ENCODE results near the gene OR6J1.
"Not testable (repeated sequence)": the region's sequence is repeated elsewhere in the genome, so short reads cannot be mapped to it uniquely, and the experiment has no call there.

OR6J1 gene

DNA sequence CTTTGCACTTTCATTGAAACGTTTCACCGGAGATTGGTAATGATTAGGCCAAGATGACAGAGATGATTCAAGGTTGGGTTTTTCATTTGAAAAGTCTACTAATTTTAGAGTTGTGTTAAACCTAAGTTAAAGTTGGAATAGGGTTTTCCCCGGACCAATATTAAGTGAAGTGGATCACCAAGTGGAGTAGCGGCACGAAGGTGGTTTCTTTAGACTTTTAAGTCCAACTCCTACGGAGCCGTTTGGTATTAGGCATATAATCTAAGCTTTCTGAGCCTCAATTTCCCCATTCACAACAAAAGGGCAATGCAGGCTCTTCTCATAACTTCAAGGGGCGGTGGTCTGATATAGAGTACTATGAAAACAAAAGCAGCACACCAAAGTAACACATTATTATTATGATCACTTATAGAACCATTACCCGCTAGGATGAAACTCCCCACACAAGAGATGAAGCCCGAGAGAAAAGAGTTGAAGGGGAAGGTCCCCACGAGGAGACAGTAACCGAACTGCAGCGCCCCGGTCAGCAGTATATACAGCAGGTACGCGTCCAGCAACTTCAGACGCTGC lies 55.5 kb downstream of the OR6J1 start:
- peak overlapping the region; percentile 97 for H3K4me3 ChIP-seq (ENCODE audit: low read length)
- TF ChIP-seq, protein P1, sequence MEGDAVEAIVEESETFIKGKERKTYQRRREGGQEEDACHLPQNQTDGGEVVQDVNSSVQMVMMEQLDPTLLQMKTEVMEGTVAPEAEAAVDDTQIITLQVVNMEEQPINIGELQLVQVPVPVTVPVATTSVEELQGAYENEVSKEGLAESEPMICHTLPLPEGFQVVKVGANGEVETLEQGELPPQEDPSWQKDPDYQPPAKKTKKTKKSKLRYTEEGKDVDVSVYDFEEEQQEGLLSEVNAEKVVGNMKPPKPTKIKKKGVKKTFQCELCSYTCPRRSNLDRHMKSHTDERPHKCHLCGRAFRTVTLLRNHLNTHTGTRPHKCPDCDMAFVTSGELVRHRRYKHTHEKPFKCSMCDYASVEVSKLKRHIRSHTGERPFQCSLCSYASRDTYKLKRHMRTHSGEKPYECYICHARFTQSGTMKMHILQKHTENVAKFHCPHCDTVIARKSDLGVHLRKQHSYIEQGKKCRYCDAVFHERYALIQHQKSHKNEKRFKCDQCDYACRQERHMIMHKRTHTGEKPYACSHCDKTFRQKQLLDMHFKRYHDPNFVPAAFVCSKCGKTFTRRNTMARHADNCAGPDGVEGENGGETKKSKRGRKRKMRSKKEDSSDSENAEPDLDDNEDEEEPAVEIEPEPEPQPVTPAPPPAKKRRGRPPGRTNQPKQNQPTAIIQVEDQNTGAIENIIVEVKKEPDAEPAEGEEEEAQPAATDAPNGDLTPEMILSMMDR (conservative IDR thresholded peaks at IDR 0.05; ENCODE audit: low read length), result no peak
- no peak for DNase-seq (ENCODE audit: low read depth)

DNA sequence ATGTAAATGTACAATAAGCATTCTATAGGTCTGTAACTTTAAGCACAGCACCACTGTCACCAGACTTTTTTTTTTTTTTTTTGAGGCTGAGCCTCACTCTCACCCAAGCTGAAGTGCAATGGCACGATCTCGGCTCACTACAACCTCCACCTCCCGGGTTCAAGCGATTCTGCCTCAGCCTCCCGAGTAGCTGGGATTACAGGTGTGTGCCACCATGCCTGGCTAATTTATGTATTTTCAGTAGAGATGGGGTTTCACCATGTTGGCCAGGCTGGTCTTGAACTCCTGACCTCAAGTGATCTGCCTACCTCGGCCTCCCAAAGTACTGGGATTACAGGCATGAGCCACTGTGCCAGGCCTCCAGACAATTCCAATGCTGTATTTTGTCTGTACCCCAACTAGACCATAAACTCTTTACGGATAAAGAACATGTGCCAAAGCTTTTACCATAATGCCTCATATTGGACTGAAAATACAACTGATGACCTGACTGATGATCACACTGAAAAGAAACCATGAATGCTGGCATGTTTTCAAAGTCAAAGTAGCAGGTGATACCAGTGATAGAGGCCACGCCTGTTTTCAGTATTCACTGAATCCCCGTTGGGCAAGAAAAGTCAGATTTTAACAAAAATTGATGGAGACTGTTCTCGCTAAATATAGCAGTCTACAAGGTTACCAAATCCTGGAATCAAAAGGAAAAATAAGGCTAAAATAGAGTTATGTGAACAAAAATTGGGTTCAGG lies 56.3 kb downstream of the OR6J1 start:
- peak overlapping the region; percentile 97 for H3K4me3 ChIP-seq (ENCODE audit: low read length)

DNA sequence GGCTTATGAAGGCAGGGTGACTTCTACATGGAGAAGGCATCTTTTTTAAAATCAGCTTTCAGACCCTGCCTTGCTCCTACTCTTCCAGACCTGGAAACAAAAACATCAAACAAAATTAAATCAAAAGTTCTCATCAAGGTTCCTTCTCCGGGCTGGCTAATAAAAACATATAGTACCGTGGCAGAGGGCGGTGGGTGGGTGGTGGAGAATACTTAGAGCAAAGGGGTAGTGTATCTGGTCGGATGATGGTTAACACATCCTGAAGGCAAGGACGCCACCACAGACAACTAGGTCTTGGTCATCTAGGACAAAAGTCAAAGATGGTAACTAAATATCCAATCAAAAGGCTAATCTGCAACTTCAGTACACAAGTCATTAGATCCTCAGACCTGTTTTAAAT lies 56.9 kb downstream of the OR6J1 start:
- TF ChIP-seq, protein P1 (conservative IDR thresholded peaks at IDR 0.05; ENCODE audit: low read length), result no peak
- H3K4me3 ChIP-seq (ENCODE audit: low read length), result no peak overlapping the region
- DNase-seq (ENCODE audit: low read depth), result no peak

More for the DNA sequence above, 56.3 kb downstream of the OR6J1 start:
- not testable (repeated sequence) for DNase-seq (ENCODE audit: low read depth)

DNA sequence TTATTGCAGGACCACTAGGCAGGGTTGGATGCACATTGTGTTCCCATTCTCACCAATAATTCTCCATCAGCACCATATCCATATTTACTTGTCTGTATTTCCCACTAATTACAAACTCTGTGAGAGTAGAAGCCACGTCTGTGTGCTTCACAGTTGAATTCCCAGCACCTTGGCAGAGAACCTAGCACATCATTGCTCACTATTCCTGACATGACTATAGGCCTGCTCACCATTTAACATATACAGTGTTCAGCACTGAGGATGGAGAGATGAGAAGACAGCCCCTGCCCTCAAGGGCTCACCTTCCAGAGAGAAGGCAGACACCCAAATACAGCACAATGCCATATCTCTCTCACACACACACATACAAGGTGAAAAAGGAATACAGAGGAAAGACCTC lies 60.2 kb downstream of the OR6J1 start:
- DNase-seq (ENCODE audit: low read depth), result no peak
- H3K4me3 ChIP-seq (ENCODE audit: low read length), result no peak overlapping the region
- TF ChIP-seq, protein P1 (conservative IDR thresholded peaks at IDR 0.05; ENCODE audit: low read length), result no peak
